IMR-90 (cell line): ENCODE measurements around the gene GALNT7. TPM values are rescaled to one million over a fixed set of nuclear protein-coding genes. Genes with fewer than 3 reads are reported as not detected.

Experiments used
- ATAC-seq: fragments of 200-7000 bp; cut with Tn5 transposase; 2 replicates; pipeline ENCODE4 v1.9.1; 2020; ENCODE audit warnings: low read depth, mild to moderate bottlenecking, moderate library complexity
- BruUV-seq: library from RNA; stranded (reverse); fragments of 400-500 nt; replicated peaks from 2 replicates; lab custom pipeline; 2021; lab: Mats Ljungman, UMichigan
- CTCF ChIA-PET: fragments of 300-600 bp; formaldehyde crosslinking; extraction: SDS; loops from one replicate; lab custom pipeline; 2021; ENCODE audit warnings: antibody characterized with exemption; lab: Yijun Ruan, JAX
- POLR2A ChIA-PET: fragments of 300-600 bp; sonication (Branson Sonifier 250); formaldehyde crosslinking; loops from one replicate; lab custom pipeline; 2022; ENCODE audit warnings: antibody characterized with exemption; ENCODE audit not compliant: unreplicated experiment; lab: Charles Lee
- DNase-seq: peaks from one replicate; pipeline ENCODE4 v3.0.0; 2013
- H2AFZ ChIP-seq: replicated peaks from 2 replicates; pipeline ENCODE3; 2013; ENCODE audit warnings: low read length, mild to moderate bottlenecking; ENCODE audit not compliant: poor library complexity
- H2AK5ac ChIP-seq: 2 replicates; pipeline ENCODE4 v1.6.1; 2013; ENCODE audit warnings: low read depth, low read length, inconsistent platforms
- H2AK9ac ChIP-seq: replicated peaks from 2 replicates; pipeline ENCODE3; 2013; ENCODE audit warnings: mild to moderate bottlenecking, low read depth, low read length, moderate library complexity; ENCODE audit not compliant: poor library complexity
- H2BK120ac ChIP-seq: 2 replicates; pipeline ENCODE4 v1.6.1; 2013; ENCODE audit warnings: low read depth, low read length, inconsistent platforms
- H2BK15ac ChIP-seq: 3 replicates; pipeline ENCODE4 v1.6.1; 2013; ENCODE audit warnings: low read depth, low read length, inconsistent platforms
- H2BK20ac ChIP-seq: 2 replicates; pipeline ENCODE4 v1.6.1; 2013; ENCODE audit warnings: low read depth, mild to moderate bottlenecking, inconsistent platforms, low read length, moderate library complexity
- H2BK5ac ChIP-seq: 2 replicates; pipeline ENCODE4 v1.6.1; 2013; ENCODE audit warnings: mild to moderate bottlenecking, low read depth, low read length, inconsistent platforms; ENCODE audit not compliant: poor library complexity, severe bottlenecking
- H3K14ac ChIP-seq: replicated peaks from 2 replicates; pipeline ENCODE4 v1.6.1; 2013; ENCODE audit warnings: low read depth, low read length, inconsistent platforms
- H3K18ac ChIP-seq: 2 replicates; pipeline ENCODE4 v1.6.1; 2013; ENCODE audit warnings: low read depth, low read length, control low read depth
- H3K23ac ChIP-seq: 2 replicates; pipeline ENCODE4 v1.6.1; 2013; ENCODE audit warnings: low read depth, low read length, inconsistent platforms
- H3K27ac ChIP-seq: 2 replicates; pipeline ENCODE4 v1.5.1; 2013; ENCODE audit warnings: mild to moderate bottlenecking, control low read depth, low read length; ENCODE audit not compliant: insufficient read depth
- H3K27me3 ChIP-seq: 2 replicates; pipeline ENCODE4 v1.6.1; 2013; ENCODE audit warnings: low read length; ENCODE audit not compliant: control insufficient read depth, insufficient read depth
- H3K36me3 ChIP-seq: 2 replicates; pipeline ENCODE4 v1.6.1; 2013; ENCODE audit warnings: low read length, mixed read lengths; ENCODE audit not compliant: control insufficient read depth, insufficient read depth
- H3K4ac ChIP-seq: 2 replicates; pipeline ENCODE4 v1.6.1; 2013; ENCODE audit warnings: low read depth, low read length, inconsistent platforms
- H3K4me1 ChIP-seq: 2 replicates; pipeline ENCODE4 v1.6.1; 2013; ENCODE audit warnings: low read length, mixed read lengths; ENCODE audit not compliant: control insufficient read depth, insufficient read depth
- H3K4me2 ChIP-seq: 2 replicates; pipeline ENCODE4 v1.6.1; 2013; ENCODE audit warnings: low read depth, mild to moderate bottlenecking, control low read depth, low read length, moderate library complexity
- H3K4me3 ChIP-seq: 2 replicates; pipeline ENCODE4 v1.5.1; 2013; ENCODE audit warnings: low read depth, mild to moderate bottlenecking, control low read depth, low read length, moderate library complexity; ENCODE audit not compliant: insufficient read depth
- H3K56ac ChIP-seq: 2 replicates; pipeline ENCODE4 v1.6.1; 2013; ENCODE audit warnings: low read length, inconsistent platforms; ENCODE audit not compliant: insufficient read depth; ENCODE audit errors: extremely low read depth
- H3K79me1 ChIP-seq, 2 experiments: 2 replicates each; pipeline ENCODE4 v1.6.1; 2013; ENCODE audit warnings: low read length in 2 of 2, inconsistent platforms in 1 of 2, low read depth in 1 of 2
- H3K9ac ChIP-seq: 2 replicates; pipeline ENCODE4 v1.6.1; 2013; ENCODE audit warnings: low read depth, low read length, control low read depth
- H3K9me1 ChIP-seq: 2 replicates; pipeline ENCODE4 v1.6.1; 2013; ENCODE audit warnings: low read length, inconsistent platforms; ENCODE audit not compliant: insufficient read depth
- H3K9me3 ChIP-seq: 2 replicates; pipeline ENCODE4 v1.6.1; 2013; ENCODE audit warnings: low read length; ENCODE audit not compliant: control insufficient read depth, insufficient read depth
- H4K20me1 ChIP-seq: 2 replicates; pipeline ENCODE4 v1.6.1; 2013; ENCODE audit warnings: low read length, inconsistent platforms; ENCODE audit not compliant: insufficient read depth
- H4K5ac ChIP-seq: 2 replicates; pipeline ENCODE4 v1.6.1; 2013; ENCODE audit warnings: mild to moderate bottlenecking, low read depth, low read length, control low read depth
- H4K8ac ChIP-seq, 2 experiments: 2 replicates each; pipeline ENCODE4 v1.6.1; 2013; ENCODE audit warnings: low read depth in 2 of 2, low read length in 2 of 2, control low read depth in 1 of 2, inconsistent platforms in 1 of 2
- H4K91ac ChIP-seq: 2 replicates; pipeline ENCODE4 v1.6.1; 2013; ENCODE audit warnings: low read depth, low read length, inconsistent platforms; ENCODE audit not compliant: insufficient read depth
- BHLHE40 ChIP-seq: fragments of 150-350 bp; IDR thresholded peaks from 2 replicates; pipeline ENCODE4 v1.6.1; 2016; ENCODE audit warnings: mild to moderate bottlenecking, low read depth, low read length
- NFE2L2 ChIP-seq: fragments of 150-350 bp; IDR thresholded peaks from 2 replicates; pipeline ENCODE4 v1.6.1; 2016; ENCODE audit warnings: low read depth, mild to moderate bottlenecking, low read length
- RCOR1 ChIP-seq: IDR thresholded peaks from 2 replicates; pipeline ENCODE4 v1.6.1; 2012; ENCODE audit warnings: mild to moderate bottlenecking, low read length, improper control_type of control experiment; ENCODE audit not compliant: insufficient replicate concordance
- RFX5 ChIP-seq: IDR thresholded peaks from 2 replicates; pipeline ENCODE4 v1.8.0; 2012; ENCODE audit warnings: low read depth, mild to moderate bottlenecking, low read length, moderate library complexity
- WGBS, 2 experiments: methylation state at CpG; one replicate each; pipeline versions ENCODE4 v1.1.5 to v1.1.7; 2013; ENCODE audit warnings: missing lambda C conversion rate in 2 of 2; ENCODE audit not compliant: insufficient read length in 1 of 2; ENCODE audit errors: extremely low coverage in 2 of 2; 5-methylcytosine and 5-hydroxymethylcytosine counted together
- dilution Hi-C: fragments of 300-500 bp; cut with HindIII; formaldehyde crosslinking; loops from one replicate; pipeline ENCODE4 v1.14.3; 2018; ENCODE audit warnings: low sequenced_read_pairs; ENCODE audit not compliant: unreplicated experiment
- in situ Hi-C: fragments of 300-500 bp; cut with MboI; formaldehyde crosslinking; loops from 3 replicates; pipeline ENCODE4 v1.14.3; 2019; ENCODE audit warnings: low sequenced_read_pairs, inconsistent platforms, mixed read lengths
- intact Hi-C: fragments of 100-400 bp; cut with micrococcal nuclease; formaldehyde crosslinking; loops from 2 replicates; pipeline ENCODE4 v1.10.0; 2022
- polyA plus RNA-seq, 3 experiments: library from polyadenylated mRNA; depleted of rRNA; stranded (reverse); fragments of >200 nt; gene quantifications; 2 replicates each; pipeline ENCODE4 v1.2.3, GENCODE V29; 2012; ENCODE audit warnings: low replicate concordance in 1 of 3
- total RNA-seq: library from RNA; depleted of rRNA; stranded (reverse); fragments of >200 nt; gene quantifications from 2 replicates; pipeline ENCODE4 v1.2.3, GENCODE V29; 2012
- TF ChIP-seq, protein P1 (sequence below): fragments of 150-350 bp; IDR thresholded peaks from 2 replicates; pipeline ENCODE4 v1.6.1; 2016; ENCODE audit warnings: low read depth, mild to moderate bottlenecking, low read length, moderate library complexity, borderline replicate concordance

Gene GALNT7
- total and polyA plus RNA-seq, 2 of the 4 experiments (the other 2 are of a cell fraction): 19.1 to 31.2 TPM

DNA sequence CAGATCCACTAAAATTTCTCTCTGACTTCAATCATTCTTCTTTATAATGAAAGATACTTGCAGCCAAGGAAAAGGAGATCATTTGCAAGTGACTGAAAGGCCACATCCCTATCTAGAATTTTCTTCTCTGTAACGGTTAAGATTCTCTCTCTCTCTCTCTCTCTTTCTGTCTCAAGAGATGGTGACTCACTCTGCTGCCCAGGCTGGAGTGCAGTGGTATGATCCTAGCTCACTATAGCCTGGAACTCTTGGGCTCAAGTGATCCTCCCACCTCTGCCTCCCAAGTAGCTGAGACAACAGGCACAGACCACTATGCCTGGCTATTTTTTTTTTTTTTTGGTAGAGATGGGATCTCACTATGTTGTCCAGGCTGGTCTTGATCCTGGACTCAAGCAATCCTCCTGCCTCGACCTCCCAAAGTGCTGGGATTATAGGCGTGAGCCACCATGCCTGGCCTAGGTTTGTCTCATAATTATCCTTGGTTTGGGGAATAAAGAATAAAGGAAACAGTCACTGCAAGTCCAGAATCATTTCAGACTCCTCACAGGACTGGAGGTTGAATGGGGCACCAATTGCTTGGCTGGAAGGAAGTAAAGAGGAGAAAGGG, 33.3 kb upstream of the GALNT7 start:
- no peaks in the 10 kb centered on the region for H3K4me1 ChIP-seq
- intact Hi-C loops (no loop called here), dilution Hi-C loops (no loop called here), in situ Hi-C loops (no loop called here)
- DNase-seq: peak; percentile 47
- no peak overlapping the region for H2AK5ac ChIP-seq
- ChIA-PET CTCF (no interaction called here), POLR2A (no interaction called here)
- no peak overlapping the region for H2AK9ac ChIP-seq
- TF ChIP-seq RFX5 (no peak), BHLHE40 (no peak), RCOR1 (no peak), NFE2L2 (no peak)
- TF ChIP-seq, protein P1, sequence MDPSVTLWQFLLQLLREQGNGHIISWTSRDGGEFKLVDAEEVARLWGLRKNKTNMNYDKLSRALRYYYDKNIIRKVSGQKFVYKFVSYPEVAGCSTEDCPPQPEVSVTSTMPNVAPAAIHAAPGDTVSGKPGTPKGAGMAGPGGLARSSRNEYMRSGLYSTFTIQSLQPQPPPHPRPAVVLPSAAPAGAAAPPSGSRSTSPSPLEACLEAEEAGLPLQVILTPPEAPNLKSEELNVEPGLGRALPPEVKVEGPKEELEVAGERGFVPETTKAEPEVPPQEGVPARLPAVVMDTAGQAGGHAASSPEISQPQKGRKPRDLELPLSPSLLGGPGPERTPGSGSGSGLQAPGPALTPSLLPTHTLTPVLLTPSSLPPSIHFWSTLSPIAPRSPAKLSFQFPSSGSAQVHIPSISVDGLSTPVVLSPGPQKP: no peak
- ATAC-seq: peak; percentile 66; the same call in 1 of the 2 replicates
- no peak overlapping the region for H3K23ac ChIP-seq
- no peak overlapping the region for H3K9ac ChIP-seq
- no peak overlapping the region for H4K91ac ChIP-seq
- no peaks in the 10 kb centered on the region for H3K9me3 ChIP-seq
- H3K4me3 ChIP-seq: no peak overlapping the region
- H2BK120ac ChIP-seq: no peak overlapping the region
- H2BK5ac ChIP-seq: no peak overlapping the region
- H2BK20ac ChIP-seq: no peak overlapping the region
- H3K4me2 ChIP-seq: no peak overlapping the region
- no peak overlapping the region for H3K18ac ChIP-seq
- no peaks in the 10 kb centered on the region for H3K9me1 ChIP-seq
- no peaks in the 10 kb centered on the region; the same call in 1 of the 2 replicates for H3K27me3 ChIP-seq
- H3K27ac ChIP-seq: no peak overlapping the region
- no peaks in the 10 kb centered on the region for H3K79me1 ChIP-seq
- no peaks in the 10 kb centered on the region for H3K36me3 ChIP-seq
- no peak overlapping the region for H3K14ac ChIP-seq
- no CpG with 5 or more reads among the region's 3 CpGs for WGBS, 2 experiments
- no TSS peak for BruUV-seq
- no peak overlapping the region for H2BK15ac ChIP-seq
- no peak overlapping the region for H2AFZ ChIP-seq
- H4K5ac ChIP-seq: no peak overlapping the region
- no peaks in the 10 kb centered on the region for H4K20me1 ChIP-seq
- H4K8ac ChIP-seq: no peak overlapping the region
- H3K4ac ChIP-seq: no peak overlapping the region
- H3K56ac ChIP-seq: no peak overlapping the region
